AG08395 (cell line): ENCODE data around the gene BIVM.
"Not testable (repeated sequence)": the region's sequence is repeated elsewhere in the genome, so short reads cannot be mapped to it uniquely, and the experiment has no call there.

Source experiments
- DNase-seq: peaks from one replicate; pipeline ENCODE4 v3.0.0; 2012; ENCODE audit warnings: mixed read lengths, low spot score

The BIVM gene, protein sequence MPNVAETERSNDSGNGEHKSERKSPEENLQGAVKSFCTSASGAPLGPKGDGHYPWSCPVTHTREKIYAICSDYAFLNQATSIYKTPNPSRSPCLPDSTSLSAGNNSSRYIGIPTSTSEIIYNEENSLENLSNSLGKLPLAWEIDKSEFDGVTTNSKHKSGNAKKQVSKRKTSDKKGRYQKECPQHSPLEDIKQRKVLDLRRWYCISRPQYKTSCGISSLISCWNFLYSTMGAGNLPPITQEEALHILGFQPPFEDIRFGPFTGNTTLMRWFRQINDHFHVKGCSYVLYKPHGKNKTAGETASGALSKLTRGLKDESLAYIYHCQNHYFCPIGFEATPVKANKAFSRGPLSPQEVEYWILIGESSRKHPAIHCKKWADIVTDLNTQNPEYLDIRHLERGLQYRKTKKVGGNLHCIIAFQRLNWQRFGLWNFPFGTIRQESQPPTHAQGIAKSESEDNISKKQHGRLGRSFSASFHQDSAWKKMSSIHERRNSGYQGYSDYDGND

DNA sequence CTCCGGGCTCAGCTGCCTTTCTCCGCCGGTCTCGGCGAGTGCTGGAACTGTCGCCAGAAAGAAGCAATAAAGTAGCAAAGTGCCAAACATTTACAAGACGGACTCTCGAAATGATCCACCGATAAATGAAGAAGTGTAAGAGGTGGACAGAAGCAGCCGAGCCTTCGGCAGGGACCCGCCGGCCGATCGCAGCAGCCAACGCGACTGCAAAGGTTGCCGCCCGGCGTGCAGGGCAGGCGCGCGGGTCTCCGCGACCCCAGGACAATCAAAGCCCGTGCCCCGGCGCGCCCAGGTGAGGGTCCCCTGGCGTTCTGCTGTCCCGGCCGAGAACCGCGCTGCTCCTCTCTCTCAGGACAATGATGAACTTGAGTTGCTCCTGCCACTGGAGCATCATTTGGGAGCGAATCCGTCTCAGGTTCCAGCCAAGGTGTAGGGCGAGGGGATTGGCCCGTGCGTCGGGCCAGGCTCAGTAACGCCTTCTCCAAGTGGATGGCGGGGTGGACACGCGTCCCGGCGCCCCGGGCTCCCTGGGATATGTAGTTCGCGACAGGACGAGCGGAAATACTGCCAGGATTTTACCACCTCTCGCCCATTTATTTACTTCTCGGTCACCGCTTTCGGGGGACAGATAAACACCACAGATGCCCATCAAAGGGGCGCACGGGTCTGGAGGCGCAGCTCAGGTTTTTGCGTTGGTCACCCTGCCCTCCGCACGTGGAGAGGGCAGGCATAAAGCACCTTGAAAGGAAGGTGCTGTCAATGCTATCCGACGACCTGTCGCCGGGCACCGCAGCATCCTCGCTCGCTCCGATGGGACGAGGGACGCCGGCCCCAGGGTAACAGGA lies at the start of gene BIVM, which contains the start of gene POGLUT2:
TSS of gene BIVM (plus strand) at position 539 of the 845 bp plus-strand sequence. CDS start 8,149 bp downstream, outside the sequence.
TSS of gene POGLUT2 (minus strand) at position 396 of the 845 bp plus-strand sequence. CDS start at position 90, 306 bp downstream.
- DNase-seq = peak; percentile 98

DNA sequence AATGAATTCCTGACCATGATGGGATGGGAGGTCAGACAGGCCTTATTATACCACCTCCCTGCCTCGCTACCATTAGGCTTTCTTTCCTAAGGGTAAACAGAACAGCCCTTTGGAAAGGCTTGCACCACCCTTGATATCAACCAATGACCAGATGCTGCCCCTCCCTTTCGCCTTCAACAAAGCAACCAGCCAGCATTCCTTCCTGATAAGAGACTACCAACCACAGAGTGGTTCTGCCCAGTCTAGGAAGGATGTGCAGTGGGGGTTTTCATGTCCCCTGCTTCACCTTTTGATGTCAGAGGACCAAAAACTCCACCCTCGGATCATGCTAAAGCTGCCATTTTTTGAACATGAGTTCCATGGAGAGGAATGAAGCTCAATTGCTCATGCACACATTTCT lies 47.0 kb upstream of the BIVM start:
- no peak for DNase-seq

DNA sequence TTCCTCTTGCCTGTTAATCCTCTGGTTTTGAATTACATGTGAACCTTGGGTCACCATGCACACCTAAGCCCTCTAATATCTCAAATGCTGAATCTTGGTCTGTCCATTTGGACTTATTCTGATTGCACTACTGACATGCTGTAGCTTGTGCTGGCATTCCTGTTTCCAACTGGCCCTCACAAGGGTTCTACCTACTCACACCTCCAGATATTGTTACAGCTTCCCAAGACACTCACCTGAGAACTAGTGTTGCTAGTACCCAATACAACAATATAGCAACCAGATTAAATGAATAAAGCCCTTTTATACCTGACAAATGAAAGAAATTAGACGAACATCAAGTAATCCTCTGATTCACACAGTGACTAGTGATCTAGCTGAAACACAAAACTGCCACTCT lies 41.9 kb upstream of the BIVM start:
- no peak for DNase-seq

DNA sequence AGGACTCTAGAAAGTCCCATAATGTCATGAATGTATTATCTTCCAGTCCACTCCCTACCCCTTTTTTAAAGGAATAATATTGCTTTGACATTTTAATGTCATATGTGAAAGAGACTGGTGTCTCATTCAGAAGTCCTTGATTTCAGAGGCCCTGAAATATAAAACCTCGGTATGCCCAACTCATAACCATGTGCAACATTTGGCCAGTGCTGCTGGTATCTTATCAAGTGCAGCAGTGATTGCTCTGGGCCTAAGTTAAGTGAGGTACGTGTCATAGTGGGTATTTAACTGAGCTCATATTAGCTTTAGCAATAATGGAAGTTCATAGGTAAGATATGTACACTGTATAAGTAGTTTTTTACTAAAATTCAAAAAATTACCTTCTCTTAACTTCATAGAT lies 40.1 kb upstream of the BIVM start:
- no peak for DNase-seq

DNA sequence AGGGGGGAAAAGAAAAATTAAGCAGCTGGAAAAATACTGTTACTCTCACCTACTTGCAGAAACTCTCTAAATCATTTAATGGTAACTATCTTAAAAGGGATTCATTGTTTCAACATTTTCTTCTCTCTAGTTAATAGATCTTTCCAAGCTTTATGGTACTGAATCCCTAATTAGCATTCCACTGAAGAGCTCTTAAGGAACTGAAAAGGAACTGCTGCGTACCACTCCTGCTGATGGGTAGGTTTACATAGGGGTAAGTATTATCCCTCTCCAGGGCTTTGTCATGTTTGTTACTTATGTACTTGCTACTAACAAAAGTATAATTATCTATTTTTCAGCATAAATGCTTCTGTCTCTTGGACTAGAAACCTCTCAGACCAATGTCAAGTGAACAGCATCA lies 37.8 kb upstream of the BIVM start:
- DNase-seq = no peak

DNA sequence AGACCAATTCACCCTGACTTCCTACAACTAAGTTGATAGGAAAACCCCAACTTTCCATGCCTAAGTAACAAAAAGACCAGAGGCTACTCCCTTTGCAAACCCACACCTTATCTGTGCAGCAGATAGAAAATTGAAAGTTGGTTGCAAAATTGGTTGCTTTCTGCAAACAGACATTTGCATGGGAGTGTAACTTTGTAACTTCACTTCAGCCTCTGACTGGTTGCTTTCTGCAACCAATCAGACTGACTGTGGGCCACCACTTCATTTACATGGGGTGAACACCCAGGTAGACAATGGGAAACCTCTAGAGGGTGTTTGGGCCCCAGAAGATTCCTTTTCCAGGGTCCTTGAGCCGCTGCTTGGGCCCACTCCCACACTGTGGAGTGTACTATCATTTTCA lies 35.2 kb upstream of the BIVM start:
- no peak for DNase-seq

DNA sequence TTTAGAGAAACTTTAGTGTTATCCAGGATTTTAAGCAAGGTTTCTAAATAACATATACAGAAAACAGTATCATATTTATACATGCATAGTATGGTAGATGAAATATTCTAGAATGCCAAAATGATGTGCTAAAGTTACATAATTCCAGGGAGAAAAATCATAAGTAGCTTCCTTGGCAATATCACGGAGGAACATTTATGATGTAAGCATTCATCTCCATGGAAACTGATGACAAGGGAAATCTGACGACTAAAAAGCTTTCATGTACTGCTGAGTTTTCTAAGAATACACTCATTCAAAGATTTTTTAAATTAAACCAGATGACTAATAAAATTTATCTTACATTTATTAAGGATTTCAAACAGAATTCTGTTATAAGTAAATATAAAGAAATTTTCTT lies 30.0 kb upstream of the BIVM start:
- DNase-seq = peak; percentile 2

DNA sequence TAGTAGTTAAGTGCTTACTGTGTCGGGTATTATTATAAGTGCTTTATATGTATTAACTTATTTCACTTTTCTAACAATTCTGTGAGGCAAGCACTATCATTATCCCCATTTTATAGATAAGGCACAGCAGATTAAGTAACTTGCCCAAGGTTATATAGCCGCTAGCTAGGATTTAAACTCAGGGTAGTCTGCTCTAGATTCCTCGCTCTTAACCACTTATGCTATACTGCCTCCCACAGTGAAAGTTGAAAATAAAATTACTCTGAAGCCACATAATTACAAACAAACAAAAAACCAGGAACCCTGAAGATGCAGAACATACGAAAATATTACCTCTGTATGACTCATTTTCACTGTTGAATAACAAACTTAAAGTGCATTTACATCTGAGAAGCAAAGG lies 29.2 kb upstream of the BIVM start:
- no peak for DNase-seq

DNA sequence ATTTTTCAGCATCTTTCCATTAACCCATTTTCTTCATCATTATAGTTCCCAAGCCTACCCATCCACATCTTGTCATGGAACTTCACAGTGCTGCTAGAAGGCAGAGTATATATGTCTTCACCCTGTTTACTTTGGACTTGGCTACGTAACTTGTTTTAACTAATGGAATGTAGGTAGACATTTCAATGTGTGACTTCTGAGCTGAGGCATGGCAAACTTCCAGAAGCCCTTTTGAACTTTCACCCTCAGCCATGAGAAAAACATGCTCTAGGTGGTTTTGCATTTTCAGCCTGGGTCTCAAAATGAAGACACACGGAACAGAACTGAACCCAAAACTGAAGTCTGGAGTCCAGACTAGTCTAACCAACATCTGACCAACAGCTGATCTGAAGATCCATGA lies 28.5 kb upstream of the BIVM start:
- no peak for DNase-seq

DNA sequence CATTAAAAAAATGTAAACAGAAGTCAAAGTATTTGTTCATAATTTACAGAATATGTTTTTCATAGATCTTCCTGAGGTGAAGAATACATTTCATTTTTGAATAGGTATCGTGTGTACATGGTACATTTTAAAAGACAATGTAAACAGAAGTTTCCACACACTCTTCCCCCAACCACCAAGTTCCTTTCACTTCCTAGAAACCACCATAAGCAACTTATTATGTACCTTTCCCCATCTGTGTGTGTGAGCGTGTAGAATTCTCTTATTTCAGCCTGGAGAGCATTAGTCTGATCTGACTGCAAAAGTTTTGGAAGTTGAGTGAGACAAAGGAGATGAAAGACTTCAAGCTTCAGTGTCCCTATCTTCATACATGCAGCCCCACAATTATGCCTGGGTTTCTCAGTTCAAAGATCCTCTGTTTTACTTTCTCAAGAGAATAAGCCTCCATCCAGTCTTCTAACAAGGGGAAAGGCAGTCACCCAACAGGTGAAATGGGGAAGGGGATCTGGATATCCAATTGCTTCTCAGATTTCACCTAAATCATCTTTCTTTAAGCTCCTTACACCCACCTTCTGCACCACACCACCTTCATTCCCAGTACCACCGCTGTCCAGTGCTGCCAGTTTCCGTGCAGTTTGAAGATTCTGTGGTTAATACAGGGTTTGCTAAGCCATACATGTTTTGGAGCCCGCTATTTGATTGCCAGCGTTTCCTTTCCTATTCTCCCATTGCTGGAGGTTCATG lies 27.4 kb upstream of the BIVM start:
- DNase-seq = no peak

DNA sequence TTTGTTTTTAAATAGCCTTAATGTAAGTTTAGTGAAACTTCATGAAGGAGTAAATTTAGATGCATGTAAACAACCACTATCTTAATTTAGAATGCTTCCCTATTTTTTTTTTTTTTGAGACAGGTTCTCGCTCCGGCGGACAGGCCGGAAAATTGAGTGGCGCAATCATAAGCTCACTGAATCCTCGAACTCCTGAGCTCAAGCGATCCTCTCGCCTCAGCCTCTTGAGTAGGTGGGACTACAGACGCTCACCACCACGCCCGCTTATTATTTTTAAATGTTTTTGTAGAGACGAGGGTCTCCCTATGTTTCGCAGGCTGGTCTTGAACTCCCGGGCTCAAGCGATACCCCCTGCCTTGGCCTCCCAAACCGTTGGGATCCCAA lies 26.9 kb upstream of the BIVM start:
- no peak for DNase-seq

DNA sequence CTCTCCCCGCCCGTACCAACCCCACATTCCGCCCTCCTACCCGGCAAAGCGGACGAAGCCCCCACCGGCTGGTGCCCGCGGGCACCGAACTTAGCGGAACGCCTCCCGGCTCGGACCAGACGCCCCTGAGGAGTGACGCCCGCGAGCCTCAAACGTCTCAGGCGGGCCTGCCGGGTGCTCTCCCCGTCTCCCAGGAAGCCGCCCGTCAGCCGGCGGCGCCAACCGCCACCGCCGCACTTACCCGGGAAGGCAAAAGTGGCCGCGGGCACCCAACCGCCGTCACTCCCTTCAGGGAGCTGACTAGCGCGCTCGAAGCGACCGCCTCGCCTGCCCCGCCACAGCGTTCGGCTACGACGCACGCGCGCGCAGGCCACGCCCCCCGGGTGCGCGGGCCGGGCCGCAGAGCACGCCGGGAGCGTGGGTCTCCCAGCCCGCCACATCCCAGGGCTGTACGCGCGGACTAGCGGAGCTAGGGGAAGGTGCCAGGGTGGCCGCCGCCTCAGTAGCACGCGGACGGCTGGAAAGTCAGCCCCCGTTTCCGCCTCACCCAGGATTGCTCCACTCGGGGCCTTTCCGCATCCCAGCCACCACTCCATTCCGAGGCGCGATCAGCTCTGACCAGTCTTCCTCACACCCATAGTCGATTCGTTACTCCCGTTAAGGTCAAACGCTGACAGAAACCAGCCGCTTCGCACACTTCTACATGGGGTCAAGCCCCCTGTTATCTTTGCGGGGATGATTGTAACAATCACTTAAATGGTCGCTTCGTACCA lies 25.3 kb upstream of the BIVM start, which contains the start of gene TEX30:
TSS of gene TEX30 (minus strand) at position 346 of the 773 bp plus-strand sequence. CDS start 3,760 bp downstream, outside the sequence.
- peak; percentile 95 for DNase-seq

DNA sequence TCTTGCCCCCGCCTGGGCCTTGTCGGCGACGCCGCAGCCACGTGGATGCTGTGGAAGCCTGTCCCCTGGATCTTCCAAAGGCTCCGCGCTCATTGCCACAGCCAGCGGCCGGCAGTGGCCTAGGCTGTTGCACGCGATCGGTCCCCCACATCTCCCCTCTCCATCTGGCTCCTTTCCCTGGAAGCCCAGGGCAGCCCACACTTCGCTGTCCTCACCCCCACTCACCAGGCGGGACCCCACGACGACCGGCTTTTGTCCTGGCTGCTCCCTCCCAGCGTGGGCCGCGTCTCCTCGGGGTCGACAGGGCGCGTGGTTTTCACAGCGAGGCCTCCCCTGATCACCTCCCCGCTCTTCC lies 24.7 kb upstream of the BIVM start:
- DNase-seq = no peak

DNA sequence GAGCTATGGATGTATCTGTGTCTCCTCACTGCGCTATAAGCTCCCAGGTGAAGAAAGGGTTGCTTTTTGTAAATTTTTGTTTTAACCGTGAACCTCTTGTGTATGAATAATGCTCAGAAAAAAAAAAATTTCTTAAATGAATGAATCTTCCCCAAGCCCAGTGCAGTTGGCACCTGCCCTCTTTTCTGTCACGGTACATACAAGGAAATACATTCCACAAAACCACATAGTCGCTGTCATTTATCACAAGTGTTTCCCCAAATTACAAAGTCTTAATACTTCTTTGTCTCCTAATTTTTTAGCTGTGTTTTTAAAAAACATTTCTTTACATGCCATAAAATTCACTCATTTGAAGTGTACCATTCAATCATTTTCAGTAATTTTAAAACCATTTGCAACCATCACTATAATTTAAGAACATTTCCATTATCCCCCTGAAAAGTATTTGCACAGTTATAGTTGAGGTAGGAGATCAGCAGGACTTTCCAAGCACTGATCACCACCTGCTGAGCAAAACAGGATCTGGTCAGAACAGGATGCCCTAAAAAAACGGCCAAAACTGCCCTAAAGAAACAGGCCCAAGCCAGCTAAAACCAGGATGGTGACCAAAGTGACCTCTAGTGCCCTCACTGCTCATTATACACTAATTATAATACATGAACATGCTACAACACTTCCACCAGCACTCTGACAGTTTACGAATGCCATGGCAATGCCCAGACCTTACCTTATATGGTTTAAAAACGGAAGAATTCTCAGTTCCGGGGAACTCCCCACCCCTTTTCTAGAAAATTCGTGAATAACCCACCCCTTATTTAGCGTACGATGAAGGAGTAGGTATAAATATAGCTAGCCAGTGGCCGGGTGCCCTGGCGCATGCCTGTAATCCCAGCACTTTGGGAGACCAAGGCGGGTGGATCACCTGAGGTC lies 24.1 kb upstream of the BIVM start:
- no peak for DNase-seq

DNA sequence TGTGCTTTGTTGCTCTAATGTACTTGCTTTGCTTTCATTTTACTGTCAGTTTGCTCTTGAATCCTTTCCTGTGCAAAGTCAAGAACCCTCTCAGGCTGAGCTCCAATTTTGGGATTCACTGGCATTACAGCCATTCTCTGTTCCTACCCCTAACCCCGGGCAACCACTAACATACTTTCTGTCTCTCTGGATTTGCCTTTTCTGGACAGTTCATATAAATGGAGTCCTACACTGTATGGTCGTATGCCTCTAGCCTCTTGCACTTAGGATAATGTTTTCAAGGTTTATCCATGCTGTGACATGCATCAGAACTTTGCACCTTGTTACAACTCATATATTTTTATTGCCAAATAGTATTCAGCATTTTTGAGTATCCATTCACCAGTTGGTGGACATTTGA lies 22.6 kb upstream of the BIVM start:
- DNase-seq = no peak

DNA sequence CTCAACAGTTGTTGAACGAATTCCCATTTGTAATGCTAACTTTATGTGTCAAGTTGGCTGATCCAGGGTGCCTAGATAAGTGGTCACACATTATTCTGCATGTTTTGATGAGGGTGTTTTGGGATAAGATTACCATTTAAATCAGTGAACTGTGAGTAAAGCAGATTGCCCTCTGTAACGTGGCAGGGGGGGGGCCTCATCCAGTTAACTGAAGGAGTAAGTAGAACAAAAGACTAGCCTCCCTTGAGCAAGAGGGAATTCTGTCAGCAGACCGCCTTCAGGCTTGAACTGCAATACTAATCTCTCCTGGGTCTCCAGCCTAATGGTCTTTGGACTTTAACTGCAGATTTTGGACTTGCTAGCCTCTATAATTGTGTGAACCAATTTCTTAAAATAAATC lies 21.2 kb upstream of the BIVM start:
- DNase-seq = no peak

DNA sequence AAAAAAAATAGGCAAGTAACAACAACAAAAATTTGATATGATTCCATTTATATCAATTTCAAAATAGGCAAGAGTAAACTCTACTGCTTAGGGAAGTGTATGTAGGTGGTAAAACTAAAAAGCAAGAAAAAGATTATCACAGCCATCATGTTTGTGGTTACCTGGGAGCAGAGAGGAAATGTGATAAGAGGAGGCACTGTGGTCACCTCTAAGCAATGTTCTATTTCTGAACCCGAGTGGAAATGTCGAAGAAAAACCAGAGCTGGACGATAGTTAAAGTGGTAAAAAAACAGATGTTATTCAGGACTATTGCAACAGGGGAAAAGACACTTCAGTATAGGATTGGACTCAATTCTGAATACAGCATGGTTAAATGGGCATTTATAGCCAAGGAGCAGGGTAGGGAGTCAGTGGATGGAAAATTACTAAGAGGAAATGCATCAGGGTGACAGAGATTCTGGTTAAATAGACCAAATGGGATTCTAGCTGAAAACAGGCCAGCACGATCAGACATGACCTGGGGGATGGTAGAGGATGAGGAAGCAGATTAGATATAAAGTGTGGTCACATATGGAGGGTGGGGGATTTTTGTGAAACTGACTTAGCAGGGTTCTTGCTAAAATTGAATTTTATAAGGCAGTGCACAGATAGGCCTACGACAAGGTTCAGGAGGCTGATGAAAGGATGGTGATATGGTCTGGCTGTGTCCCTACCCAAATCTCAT lies 19.3 kb upstream of the BIVM start:
- DNase-seq = no peak

DNA sequence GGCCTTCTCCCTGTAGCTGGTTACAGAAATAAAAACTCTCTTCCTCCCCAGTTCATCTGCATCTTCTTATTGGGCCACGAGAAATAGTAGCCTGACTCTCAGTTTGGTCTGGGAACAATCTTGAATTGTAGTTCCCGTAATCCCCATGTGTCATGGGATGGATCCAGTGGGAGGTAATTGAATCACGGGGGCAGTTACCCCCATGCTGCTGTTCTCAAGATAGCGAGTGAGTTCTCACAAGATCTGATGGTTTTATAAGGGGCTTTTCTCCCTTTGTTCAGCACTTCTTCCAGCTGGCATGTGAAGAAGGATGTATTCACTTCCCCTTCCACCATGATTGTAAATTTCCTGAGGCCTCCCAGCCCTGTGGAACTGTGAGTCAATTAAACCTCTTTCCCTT lies 18.3 kb upstream of the BIVM start:
- DNase-seq = not testable (repeated sequence)

DNA sequence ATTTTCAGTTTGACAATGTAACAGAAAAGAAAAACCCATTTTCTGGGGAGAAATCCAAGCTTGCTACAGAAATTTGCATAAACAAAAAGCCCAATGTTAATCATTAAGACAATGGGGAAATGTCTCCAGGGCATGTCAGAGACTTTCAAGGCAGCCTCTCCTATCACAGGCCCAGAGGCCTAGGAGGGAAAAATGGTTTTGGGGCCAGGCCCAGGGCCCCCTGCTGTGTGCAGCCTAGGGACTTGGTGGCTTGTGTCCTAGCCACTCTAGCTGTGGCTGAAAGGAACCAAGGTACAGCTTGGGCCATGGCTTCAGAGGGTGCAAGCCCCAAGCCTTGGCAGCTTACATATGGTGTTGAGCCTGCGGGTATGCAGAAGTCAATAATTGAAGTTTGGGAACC lies 17.3 kb upstream of the BIVM start:
- DNase-seq = no peak

DNA sequence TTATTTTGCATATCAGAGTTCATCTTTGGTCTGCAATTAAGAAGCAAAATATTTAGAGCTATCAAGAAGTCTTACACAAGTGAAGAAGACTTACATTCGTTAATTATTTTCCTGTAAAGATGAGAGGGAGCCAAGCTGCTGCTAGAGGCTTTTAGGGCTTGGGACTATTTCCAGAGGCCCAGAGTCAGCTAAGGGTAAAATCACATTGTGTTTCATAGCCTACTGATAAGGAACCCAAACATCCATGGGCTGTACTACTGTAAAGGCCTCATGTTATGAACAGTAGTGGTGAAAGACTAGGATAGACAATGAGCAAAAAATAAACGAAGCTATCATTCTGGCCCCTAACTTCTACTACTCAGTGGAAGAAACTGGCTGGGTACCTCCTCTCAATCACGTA lies 14.4 kb upstream of the BIVM start:
- DNase-seq = no peak
